Posterior vena cava (tissue), 2 donors: ENCODE data around the gene FCHO2. TPM values are rescaled to one million over a fixed set of nuclear protein-coding genes. Genes with fewer than 3 reads are reported as not detected.
A peak's percentile ranks its signal among the peaks of the same experiment; 100 is the strongest.
"Not testable (repeated sequence)": the region's sequence is repeated elsewhere in the genome, so short reads cannot be mapped to it uniquely, and the experiment has no call there.

Experiments used
- DNase-seq: peaks from one replicate; pipeline ENCODE4 v3.0.0-alpha.2; 2020; ENCODE audit warnings: low spot score
- intact Hi-C, 2 donors: fragments of 100-400 bp; cut with DNase I; formaldehyde crosslinking; loops; one replicate each; pipeline versions ENCODE4 v1.14.1 to v1.14.2; 2022 to 2023
- long read RNA-seq, 2 donors: library from polyadenylated mRNA; unstranded; transcript quantifications; one replicate each; pipeline ENCODE4 v2.0.0, GENCODE V29; 2020 to 2021
- total RNA-seq, 2 donors: library from RNA; stranded (reverse); fragmentation: NEBNext Ultra II Directional; extraction: Animal tissue kit (Norgen Biotek cat#: 25700); gene quantifications; one replicate each; pipeline ENCODE4 v1.2.1, GENCODE V29; 2021
- donor health status: DM: yes; HTN: yes; CAD: no.
- donor health status: DM: yes; HTN: yes; CAD: no.

The FCHO2 gene
- total RNA-seq, result 10 to 100 TPM; 31.0 to 37.7 TPM
- long read RNA-seq, donor 1, partial matches to known transcripts, result 2 of 3 reads
- long read RNA-seq, donor 1, other reads (novel, unspliced or antisense), result 1 of 3 reads
- long read RNA-seq, donor 2, partial matches to known transcripts, result 4 of 5 reads
- long read RNA-seq, donor 2, other reads (novel, unspliced or antisense), result 1 of 5 reads

DNA sequence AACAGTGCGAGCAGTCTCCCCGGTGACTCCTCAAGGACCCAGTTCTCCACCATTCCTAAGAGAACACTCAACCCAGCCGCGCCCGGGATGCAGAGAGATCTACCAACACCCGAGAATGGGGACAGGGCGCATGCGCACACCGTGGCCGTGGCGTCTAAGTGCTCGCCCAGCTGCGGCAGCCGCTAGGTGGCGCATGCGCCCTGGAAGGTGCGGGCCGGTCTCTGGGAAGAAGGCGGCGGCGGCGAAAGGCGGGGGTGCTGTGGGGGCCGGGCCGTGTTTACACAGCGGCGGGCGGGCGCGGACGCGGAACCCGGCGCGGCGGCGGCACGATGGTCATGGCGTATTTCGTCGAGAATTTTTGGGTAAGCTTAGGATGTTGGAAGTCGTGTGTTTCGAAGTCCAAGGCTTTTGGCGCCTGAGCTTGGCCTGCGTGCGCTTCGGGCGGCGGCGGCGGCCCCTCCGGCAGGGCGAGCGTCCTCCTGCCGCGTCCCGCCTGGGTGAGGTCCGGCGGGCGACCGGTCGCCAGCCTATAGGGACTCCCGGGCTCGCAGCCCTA, at the start of gene FCHO2:
Gene FCHO2, plus strand, starts transcription at position 274 of the 556 bp plus-strand sequence. Its CDS starts 56 bp downstream, at position 330.
- peak; percentile 100 for DNase-seq
- intact Hi-C loops, result no loop called here

GRCh38 chr5:72906806-72907205, 49.0 kb upstream of the FCHO2 start:
- intact Hi-C loops, result no loop called here
- DNase-seq, result no peak

- intact Hi-C loops, result no loop called here
Observed at GRCh38 chr5:72908664-72909063, 47.2 kb upstream of the FCHO2 start.

GRCh38 chr5:72917371-72917776, 38.5 kb upstream of the FCHO2 start:
- no peak for DNase-seq
- intact Hi-C loops, result no loop called here

More at GRCh38 chr5:72908664-72909063, 47.2 kb upstream of the FCHO2 start:
- DNase-seq, result no peak

DNA sequence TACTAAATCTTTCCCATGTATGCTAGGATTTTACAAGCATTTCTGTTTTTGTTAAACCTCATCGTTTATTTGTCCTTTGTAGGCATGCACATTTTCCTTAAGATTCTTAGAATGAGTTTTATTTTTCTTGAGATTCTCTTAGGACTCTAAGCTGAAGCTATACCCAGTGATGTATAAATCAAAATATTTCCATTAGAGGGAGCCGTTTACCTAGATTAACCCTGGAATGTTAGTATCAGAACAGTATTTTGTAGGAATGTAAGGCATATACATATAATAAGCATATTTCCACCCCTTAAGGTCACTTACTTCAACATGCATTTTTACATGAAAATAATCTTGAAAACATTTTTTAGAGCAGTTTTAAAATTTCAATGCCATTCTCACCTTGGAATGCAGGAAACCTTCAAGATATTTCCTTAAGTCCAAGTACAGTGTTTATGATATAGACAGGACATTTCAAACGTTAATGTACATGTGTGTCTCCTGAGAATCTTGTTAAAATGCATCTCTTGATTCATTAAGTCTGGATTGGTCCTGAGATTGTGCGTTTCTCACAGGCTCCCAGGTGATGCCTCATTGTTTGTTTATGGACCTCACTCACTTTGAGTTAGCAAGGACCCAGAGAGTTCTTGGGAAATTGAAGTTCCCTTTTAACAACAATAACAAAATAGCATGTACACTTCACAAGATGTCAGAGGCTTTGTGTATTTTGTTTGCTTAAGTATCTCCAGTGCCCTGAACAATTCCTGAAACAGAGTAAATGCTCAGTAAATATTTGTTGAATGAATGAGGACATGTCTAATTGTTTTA, 34.9 kb upstream of the FCHO2 start:
- intact Hi-C loops, result no loop called here
- DNase-seq, result no peak

DNA sequence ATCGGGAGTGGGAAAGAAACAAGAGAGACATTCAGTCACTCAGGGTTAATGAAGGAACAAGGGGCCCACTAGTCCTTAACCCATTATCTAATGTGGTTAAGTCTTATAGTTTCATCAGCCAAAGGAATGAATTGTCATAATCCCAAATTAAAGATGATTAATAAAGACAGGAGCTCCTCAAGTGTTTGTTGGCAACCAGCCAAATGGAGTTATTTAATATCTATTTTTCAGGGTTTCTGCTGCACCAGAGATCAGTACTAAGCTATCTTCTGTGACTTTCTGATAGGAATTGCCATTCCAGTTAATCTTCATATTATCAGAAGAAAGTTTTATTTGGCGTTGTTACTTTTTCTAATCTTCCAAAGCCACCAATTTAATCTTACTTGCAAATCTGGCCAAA, 34.0 kb upstream of the FCHO2 start:
- intact Hi-C loops, result no loop called here
- no peak for DNase-seq

- intact Hi-C loops, result no loop called here
- DNase-seq, result no peak
Observed at GRCh38 chr5:72922422-72922821, 33.4 kb upstream of the FCHO2 start.

DNA sequence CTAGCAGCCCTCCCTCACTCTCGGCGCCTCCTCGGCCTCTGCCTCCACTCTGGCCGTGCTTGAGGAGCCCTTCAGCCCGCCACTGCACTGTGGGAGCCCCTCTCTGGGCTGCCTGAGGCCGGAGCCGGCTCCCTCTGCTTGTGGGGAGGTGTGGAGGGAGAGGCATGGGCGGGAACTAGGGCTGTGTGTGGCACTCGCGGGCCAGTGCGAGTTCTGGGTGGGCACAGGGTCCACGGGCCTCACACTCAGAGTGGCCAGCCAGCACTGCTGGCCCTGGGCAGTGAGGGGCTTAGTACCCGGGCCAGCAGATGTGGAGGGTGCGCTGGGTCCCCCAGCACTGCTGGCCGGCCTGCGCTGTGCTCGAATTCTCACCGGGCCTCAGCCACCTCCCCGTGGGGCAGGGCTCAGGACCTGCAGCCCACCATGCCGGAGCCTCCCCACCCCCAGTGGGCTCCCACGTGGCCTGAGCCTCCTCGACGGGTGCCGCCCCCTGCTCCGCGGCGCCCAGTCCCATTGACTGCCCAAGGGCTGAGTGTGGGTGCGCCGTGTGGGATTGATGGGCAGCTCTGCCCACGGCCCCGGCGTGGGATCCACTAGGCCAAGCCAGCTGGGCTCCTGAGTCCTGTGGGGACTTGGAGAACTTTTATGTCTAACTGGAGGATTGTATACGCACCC, 30.4 kb upstream of the FCHO2 start:
- DNase-seq, result no peak
- intact Hi-C loops, result no loop called here

DNA sequence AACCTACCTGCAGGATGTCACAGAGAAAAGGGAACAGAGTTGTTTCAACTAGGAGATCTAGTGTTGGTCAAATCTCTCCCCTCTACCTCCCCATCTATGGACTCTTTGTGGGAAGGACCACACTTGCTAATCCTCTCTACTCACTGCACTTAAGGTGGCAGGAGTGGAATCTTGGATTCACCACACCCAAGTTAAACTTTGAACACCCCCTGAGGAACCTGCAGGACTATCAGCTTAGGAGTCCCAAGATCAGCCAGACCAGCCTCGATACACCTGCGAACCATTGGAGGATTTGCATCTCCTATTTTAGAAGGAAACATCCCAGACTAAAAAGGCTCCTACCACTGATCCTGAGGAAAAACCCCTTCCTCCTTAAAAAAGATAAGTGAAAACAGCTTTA, 23.2 kb upstream of the FCHO2 start:
- DNase-seq, intact Hi-C loops: not testable (repeated sequence)

GRCh38 chr5:72934953-72935725, 20.7 kb upstream of the FCHO2 start:
- intact Hi-C loops, DNase-seq: not testable (repeated sequence)

- intact Hi-C loops, result no loop called here
- DNase-seq, result no peak
Observed at GRCh38 chr5:72936893-72937292, 18.9 kb upstream of the FCHO2 start.

DNA sequence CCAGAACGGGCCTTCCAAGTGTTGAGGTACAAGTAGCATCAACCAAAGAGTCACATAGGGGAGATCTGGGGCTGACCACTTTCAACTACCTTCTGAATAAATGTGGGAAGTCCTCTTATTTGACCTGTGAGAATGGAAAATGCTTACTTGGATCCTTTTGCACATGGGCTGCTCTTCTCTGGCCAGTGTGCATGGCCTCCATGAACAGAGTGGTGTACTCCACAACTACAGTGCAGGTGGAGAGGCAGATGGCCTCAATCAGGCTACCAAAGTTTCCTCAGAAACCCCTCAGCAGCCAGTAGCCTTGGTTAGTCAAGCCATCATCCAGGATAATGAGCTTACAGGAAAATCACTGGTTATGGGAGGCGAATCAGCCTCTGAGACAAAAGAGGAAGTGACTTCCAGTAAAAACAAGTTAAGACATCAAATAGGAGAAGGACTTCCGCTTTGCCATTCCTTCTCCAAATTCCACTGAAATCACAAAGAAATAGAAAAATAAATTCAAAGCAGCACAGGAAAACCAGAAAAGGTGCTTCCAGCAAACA, 18.3 kb upstream of the FCHO2 start:
- intact Hi-C loops, result no loop called here
- DNase-seq, result no peak

GRCh38 chr5:72938206-72938605, 17.6 kb upstream of the FCHO2 start:
- intact Hi-C loops, result no loop called here
- DNase-seq, result no peak

- intact Hi-C loops, result no loop called here
- DNase-seq, result no peak
Observed at GRCh38 chr5:72940082-72940481, 15.8 kb upstream of the FCHO2 start.

DNA sequence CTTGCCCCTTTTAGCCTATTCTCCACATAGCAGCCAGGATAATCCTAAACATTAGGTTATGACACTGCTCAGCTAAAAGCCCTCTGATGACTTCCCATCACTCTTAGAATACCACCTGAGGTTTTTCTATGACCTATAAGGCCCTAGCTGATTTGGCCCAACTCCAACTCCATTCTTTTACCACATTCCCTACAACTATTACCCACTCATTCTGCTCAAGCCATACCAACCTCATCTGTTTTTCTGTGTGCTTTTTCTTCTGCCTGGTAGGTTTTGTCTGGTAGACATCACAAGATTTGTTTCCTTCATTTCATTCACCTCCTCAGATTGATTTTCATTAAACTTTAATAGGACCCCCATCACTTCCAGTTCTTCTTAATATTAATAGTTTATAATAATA, 12.5 kb upstream of the FCHO2 start:
- no peak for DNase-seq
- intact Hi-C loops, result no loop called here

- no peak for DNase-seq
- intact Hi-C loops, result no loop called here
Observed at GRCh38 chr5:72947498-72947897, 8.3 kb upstream of the FCHO2 start.

GRCh38 chr5:72949481-72949880, 6.4 kb upstream of the FCHO2 start:
- intact Hi-C loops, result no loop called here
- no peak for DNase-seq

DNA sequence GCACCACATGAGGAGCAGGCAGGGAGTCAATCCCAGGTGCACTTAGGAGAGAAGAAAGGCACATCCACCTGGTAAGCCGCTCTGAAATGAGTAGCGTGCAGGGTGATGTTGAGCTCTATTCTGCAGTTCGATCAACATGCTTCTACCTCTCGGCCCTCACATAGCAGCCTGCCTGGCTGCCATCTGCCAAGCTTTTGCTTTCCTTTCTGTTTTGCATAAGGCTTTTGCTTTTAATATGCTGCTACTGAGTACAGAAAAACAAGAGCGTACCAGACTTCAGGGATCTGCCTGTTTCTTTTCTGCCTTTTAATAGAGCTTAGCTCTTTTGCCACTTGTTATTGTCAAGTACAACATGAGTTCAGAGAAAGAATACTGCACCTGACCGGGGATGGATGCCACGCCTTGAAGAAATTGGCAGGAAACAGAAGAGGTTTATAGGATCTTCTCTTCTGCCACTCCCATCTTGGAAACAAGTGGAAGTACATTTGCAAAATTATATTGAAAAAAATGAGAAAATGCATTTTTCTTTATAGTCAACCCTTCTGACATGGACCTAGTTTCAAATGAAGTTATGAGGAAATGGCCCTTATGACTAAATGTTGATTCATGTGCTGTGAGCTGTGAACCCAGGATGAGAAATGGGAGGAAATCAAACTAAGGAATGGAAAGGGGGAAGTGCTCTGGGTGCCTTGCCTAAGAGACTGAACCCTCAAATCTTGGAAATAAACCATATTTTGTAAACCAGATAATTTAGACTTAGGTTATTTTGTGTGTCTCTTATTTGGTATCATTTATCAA, 4.0 kb upstream of the FCHO2 start:
- peak; percentile 26 for DNase-seq
- intact Hi-C loops, result no loop called here
